ENCODE data around the gene SLC17A3. TPM values are rescaled to one million over a fixed set of nuclear protein-coding genes. Genes with fewer than 3 reads are reported as not detected.

Gene SLC17A3
- total and polyA plus RNA-seq, 9 of the 15 experiments (the other 6 are each of a cell fraction or from before 2014, with no cell fraction given): 0.04 to 0.08 TPM; not detected in 7

DNA sequence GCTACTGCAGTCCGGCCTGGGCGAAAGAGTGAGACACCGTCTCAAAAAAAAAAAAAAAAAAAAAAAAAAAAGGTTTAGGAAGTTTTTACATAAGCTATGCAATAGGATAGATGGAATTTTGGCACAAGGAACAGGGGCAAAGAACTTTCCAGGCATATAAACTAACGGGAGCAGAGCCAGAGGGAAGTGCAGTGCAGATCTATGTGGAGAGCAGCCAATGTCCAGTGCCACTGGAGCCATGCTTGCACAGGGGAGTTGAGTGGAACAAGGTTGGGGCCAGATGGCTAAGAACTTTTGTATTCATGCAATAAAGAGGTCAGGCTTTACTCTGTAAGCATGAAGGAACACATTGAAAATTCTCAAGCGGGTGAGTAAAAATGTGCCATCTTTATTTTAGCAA, 45.6 kb upstream of the SLC17A3 start:
- FAIRE-seq: no peak
- TF ChIP-seq, protein P1, sequence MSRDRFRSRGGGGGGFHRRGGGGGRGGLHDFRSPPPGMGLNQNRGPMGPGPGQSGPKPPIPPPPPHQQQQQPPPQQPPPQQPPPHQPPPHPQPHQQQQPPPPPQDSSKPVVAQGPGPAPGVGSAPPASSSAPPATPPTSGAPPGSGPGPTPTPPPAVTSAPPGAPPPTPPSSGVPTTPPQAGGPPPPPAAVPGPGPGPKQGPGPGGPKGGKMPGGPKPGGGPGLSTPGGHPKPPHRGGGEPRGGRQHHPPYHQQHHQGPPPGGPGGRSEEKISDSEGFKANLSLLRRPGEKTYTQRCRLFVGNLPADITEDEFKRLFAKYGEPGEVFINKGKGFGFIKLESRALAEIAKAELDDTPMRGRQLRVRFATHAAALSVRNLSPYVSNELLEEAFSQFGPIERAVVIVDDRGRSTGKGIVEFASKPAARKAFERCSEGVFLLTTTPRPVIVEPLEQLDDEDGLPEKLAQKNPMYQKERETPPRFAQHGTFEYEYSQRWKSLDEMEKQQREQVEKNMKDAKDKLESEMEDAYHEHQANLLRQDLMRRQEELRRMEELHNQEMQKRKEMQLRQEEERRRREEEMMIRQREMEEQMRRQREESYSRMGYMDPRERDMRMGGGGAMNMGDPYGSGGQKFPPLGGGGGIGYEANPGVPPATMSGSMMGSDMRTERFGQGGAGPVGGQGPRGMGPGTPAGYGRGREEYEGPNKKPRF (IDR thresholded peaks at IDR 0.05; ENCODE audit: low read depth, low read length): no peak
- no peak for TF ChIP-seq ETV5 (CRISPR knock-in tag; IDR thresholded peaks at IDR 0.05; ENCODE audit: low read depth)
- no peak for TF ChIP-seq TSC22D4 (tag; IDR thresholded peaks at IDR 0.05)
- no peak for TF ChIP-seq ELF4 (CRISPR knock-in tag; IDR thresholded peaks at IDR 0.05)
- no peak for TF ChIP-seq MAZ (CRISPR knock-in tag; conservative IDR thresholded peaks at IDR 0.05 in 1 of 2, IDR thresholded peaks at IDR 0.05 in 1 of 2)
- TF ChIP-seq, protein P2, sequence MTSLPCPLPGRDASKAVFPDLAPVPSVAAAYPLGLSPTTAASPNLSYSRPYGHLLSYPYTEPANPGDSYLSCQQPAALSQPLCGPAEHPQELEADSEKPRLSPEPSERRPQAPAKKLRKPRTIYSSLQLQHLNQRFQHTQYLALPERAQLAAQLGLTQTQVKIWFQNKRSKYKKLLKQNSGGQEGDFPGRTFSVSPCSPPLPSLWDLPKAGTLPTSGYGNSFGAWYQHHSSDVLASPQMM (CRISPR knock-in tag; IDR thresholded peaks at IDR 0.05): no peak
- TF ChIP-seq, protein P3, sequence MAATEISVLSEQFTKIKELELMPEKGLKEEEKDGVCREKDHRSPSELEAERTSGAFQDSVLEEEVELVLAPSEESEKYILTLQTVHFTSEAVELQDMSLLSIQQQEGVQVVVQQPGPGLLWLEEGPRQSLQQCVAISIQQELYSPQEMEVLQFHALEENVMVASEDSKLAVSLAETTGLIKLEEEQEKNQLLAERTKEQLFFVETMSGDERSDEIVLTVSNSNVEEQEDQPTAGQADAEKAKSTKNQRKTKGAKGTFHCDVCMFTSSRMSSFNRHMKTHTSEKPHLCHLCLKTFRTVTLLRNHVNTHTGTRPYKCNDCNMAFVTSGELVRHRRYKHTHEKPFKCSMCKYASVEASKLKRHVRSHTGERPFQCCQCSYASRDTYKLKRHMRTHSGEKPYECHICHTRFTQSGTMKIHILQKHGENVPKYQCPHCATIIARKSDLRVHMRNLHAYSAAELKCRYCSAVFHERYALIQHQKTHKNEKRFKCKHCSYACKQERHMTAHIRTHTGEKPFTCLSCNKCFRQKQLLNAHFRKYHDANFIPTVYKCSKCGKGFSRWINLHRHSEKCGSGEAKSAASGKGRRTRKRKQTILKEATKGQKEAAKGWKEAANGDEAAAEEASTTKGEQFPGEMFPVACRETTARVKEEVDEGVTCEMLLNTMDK (IDR thresholded peaks at IDR 0.05; ENCODE audit: borderline replicate concordance, insufficient read depth, low read depth, low read length, poor library complexity, severe bottlenecking): no peak
- TF ChIP-seq, protein P4, sequence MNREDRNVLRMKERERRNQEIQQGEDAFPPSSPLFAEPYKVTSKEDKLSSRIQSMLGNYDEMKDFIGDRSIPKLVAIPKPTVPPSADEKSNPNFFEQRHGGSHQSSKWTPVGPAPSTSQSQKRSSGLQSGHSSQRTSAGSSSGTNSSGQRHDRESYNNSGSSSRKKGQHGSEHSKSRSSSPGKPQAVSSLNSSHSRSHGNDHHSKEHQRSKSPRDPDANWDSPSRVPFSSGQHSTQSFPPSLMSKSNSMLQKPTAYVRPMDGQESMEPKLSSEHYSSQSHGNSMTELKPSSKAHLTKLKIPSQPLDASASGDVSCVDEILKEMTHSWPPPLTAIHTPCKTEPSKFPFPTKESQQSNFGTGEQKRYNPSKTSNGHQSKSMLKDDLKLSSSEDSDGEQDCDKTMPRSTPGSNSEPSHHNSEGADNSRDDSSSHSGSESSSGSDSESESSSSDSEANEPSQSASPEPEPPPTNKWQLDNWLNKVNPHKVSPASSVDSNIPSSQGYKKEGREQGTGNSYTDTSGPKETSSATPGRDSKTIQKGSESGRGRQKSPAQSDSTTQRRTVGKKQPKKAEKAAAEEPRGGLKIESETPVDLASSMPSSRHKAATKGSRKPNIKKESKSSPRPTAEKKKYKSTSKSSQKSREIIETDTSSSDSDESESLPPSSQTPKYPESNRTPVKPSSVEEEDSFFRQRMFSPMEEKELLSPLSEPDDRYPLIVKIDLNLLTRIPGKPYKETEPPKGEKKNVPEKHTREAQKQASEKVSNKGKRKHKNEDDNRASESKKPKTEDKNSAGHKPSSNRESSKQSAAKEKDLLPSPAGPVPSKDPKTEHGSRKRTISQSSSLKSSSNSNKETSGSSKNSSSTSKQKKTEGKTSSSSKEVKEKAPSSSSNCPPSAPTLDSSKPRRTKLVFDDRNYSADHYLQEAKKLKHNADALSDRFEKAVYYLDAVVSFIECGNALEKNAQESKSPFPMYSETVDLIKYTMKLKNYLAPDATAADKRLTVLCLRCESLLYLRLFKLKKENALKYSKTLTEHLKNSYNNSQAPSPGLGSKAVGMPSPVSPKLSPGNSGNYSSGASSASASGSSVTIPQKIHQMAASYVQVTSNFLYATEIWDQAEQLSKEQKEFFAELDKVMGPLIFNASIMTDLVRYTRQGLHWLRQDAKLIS (CRISPR knock-in tag; IDR thresholded peaks at IDR 0.05): no peak
- TF ChIP-seq NR2C2 (CRISPR knock-in tag; IDR thresholded peaks at IDR 0.05): no peak
- TF ChIP-seq NR2C2 (tag; IDR thresholded peaks at IDR 0.05): no peak
- TF ChIP-seq POLR3A (IDR thresholded peaks at IDR 0.05; ENCODE audit: borderline replicate concordance, extremely low read depth, insufficient read depth, insufficient read length): no peak
- no peak for TF ChIP-seq NCOR1 (IDR thresholded peaks at IDR 0.05)
- TF ChIP-seq SRF (CRISPR knock-in tag; IDR thresholded peaks at IDR 0.05): no peak

More for the DNA sequence above, 45.6 kb upstream of the SLC17A3 start:
- no peak overlapping the region for H3K4me3 ChIP-seq
- CTCF ChIA-PET (ENCODE audit: low intra/inter-chr PET ratio): no interaction called here
- H2AFZ ChIP-seq (ENCODE audit: low read depth, low read length): no peak overlapping the region
- no TSS peak for BruUV-seq (replicated peaks)
- no peaks in the 10 kb centered on the region for H3K9me3 ChIP-seq (replicated peaks; ENCODE audit: control insufficient read depth, insufficient read depth, low read depth, low read length)
- WGBS (ENCODE audit: insufficient coverage, low coverage, missing lambda C conversion rate): 12% methylated on average over 2 of the region's 5 CpGs
- H3K9ac ChIP-seq (ENCODE audit: insufficient read depth in 1 of 2, low read depth in 2 of 2, low read length in 2 of 2): no peak overlapping the region
- in situ Hi-C loops (cut with MboI) (no loop called here), intact Hi-C loops (cut with micrococcal nuclease) (no loop called here)
- no peak overlapping the region for H3K27ac ChIP-seq (ENCODE audit: extremely low read depth, low read depth, low read length)
- POLR2A ChIA-PET: interaction anchor here (1.0 to 1.7 kb wide), 3 partner anchors 9 to 29 kb away, joined by 3 to 7 read pairs (median 3); partner anchors contain the start of gene SLC17A2
- ATAC-seq (peak; percentile 34; the same call in 2 of the 3 replicates), DNase-seq (ENCODE audit: extremely low read depth in 1 of 4, low spot score in 3 of 4) (no peak)
- peaks cover 2 to 19% of the 10 kb centered on the region in 2 experiments; a peak in 2 of 5 replicates for H3K27me3 ChIP-seq (ENCODE audit: control insufficient read depth in 2 of 2, insufficient read depth in 2 of 2, low read length in 2 of 2)
- H3K4me2 ChIP-seq (ENCODE audit: insufficient read depth, low read length): no peak overlapping the region
- no peaks in the 10 kb centered on the region for H4K20me1 ChIP-seq (replicated peaks; ENCODE audit: control insufficient read depth, insufficient read depth, low read length)
- no peaks in the 10 kb centered on the region for H3K4me1 ChIP-seq (replicated peaks in 1 of 2; ENCODE audit: control insufficient read depth in 2 of 2, insufficient read depth in 2 of 2, low read length in 2 of 2)
- H3K9me1 ChIP-seq (ENCODE audit: control insufficient read depth, insufficient read depth, low read length): no peaks in the 10 kb centered on the region
- H3K79me2 ChIP-seq (ENCODE audit: control insufficient read depth, insufficient read depth, low read length): no peaks in the 10 kb centered on the region
- no peaks in the 10 kb centered on the region for H3K36me3 ChIP-seq (ENCODE audit: control insufficient read depth, insufficient read depth, low read length)
